HG03575 (cell line): Measurements from ENCODE around the gene ADIPOR2.
"Not testable (repeated sequence)": the region's sequence is repeated elsewhere in the genome, so short reads cannot be mapped to it uniquely, and the experiment has no call there.

ENCODE experiments used
- ATAC-seq: cut with Tn5 transposase; IDR thresholded peaks from one replicate; pipeline ENCODE4 v1.9.1; 2021; ENCODE audit not compliant: unreplicated experiment, insufficient number of reproducible peaks, low FRiP score; ENCODE audit errors: extremely low read depth

The ADIPOR2 gene

DNA sequence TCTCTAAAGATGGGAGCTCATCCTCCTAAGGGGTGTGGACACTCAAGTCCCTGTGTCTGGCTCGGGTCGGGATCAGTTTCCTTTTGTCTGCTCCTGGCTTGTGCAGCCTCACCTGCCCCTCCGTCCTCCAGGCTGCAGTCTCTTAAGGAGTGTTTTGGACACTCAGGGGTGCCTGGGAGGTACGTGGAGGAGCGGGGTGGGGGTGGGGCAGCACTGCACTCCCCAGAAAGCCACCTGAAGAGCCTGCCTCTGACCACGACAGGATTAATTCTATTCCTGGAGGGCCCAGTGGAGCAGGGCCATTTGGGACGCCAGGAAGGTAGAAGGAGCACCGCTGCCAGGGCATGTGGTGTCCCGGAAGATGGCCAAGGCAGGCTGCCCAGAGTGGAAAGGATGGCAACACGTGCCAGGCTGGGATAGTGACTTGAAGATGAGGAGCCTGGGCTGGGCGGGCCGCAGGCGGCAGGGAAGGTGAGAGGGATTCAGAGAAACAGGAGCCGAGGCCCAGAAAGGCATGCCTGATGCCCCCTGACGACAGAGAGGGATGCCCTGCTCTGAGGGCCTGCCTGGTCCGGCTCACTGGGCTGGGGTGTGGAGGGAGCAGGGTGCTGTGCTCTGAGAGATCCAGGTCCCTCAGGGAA lies 114.7 kb downstream of the ADIPOR2 start:
- ATAC-seq, result no peak

- ATAC-seq, result no peak
Measured at GRCh38 chr12:1806301-1807086, 115.6 kb downstream of the ADIPOR2 start.

- ATAC-seq, result no peak
Measured at GRCh38 chr12:1807087-1807860, 116.4 kb downstream of the ADIPOR2 start.

DNA sequence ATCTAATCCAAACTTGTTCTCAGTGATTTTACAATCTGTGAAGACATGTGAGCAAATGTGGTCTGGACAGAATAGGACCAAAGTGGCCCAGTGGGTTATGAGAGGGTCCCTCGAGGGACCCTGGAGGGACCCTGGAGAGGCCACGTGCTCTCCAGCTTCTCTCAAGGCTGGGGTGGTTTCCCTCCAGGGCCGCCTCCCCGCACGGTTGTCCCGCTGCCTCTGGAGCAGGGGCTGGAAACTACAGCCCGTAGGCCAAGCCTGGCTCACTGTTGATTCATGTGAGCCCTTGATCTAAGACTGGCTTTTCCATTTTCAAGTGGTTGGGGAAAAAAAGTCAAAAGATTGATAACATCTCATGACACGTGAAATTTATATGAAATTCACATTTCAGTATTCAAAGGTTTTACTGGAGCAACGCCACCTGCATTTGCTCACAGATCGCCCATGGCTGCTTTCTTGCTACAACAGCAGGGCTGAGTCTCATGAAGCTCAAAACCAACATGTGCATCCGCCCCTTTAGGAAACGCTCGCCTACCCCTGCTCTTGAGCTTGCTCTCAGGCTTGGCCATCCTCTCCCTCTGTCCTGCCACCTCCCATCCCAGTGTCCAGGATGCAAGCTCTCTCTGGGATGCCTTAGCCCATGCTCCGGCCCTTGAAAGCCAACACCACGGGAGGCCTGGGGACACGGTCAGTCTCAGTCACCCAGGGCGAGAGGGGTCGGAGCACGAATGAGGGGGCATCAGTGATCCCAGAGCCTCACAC lies 117.3 kb downstream of the ADIPOR2 start:
- no peak for ATAC-seq

DNA sequence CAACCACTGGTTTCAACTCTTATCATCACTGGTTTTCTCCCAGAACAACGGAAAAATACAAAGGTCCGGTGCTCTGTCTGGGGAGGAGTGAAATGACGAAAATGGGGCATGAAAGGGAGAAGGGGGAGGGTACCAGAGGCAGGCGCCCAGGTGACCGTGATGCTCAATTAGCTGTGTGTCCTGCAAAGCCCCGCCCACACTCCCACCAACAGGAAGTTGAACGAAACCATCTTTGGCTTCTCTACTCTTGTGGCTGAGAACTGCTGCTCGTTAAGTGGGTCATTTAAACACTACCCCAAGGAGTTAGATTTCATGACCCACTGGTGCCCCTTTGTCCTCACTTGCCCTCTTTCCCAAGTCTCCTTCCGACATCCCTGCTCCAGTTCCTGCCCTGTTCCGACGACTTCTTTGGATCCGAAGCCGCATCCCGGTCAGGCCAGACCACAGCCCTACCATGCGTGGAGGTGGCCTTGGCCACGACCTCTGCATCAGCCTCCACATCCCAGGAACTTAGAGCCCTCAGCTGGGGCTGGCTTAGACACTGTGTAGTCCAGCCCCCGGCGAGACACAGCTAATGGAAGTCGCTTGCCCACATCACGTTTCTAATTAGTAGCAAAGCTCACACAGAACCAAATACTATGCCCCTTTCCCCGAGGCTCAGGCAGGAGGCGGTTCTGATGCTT lies 118.1 kb downstream of the ADIPOR2 start:
- no peak for ATAC-seq

GRCh38 chr12:1809591-1810190 lies 118.8 kb downstream of the ADIPOR2 start:
- no peak for ATAC-seq

DNA sequence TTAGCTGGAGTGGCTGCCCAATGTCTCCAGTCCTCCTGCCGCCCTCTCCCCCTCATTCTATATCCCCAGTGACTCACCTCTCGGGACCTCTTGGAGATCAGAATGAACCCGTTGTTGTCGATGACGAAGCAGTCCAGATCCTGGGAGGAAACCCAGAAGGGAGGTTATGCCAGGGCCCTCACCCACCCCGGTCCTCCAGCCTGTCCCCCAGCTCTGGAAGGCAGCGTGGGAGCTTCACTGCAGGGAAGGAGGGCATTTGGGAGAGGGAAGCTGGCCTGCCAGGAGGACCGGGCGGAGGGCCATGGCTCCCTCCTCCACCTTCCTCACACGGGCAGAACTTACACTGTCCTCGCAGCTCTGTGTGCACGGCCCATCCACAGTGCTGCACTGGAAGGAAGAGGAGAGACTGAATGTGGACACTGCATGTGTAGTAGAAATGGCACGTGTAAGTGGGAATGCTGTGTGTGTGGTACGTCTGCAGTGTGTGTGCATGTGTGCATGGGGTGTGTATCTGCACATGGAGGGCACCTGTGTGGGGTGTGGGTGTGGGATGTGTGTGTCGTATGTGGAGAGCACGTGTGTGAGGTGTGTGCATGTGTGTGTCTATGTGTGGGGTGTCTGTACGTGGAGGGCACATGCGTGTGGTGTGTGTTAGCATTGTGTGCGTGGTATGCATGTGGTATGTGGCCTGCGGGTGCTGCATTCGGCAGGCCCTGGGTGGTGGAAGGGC lies 119.5 kb downstream of the ADIPOR2 start:
- no peak for ATAC-seq

- ATAC-seq, result no peak
Measured at GRCh38 chr12:1810931-1811280, 120.0 kb downstream of the ADIPOR2 start.

DNA sequence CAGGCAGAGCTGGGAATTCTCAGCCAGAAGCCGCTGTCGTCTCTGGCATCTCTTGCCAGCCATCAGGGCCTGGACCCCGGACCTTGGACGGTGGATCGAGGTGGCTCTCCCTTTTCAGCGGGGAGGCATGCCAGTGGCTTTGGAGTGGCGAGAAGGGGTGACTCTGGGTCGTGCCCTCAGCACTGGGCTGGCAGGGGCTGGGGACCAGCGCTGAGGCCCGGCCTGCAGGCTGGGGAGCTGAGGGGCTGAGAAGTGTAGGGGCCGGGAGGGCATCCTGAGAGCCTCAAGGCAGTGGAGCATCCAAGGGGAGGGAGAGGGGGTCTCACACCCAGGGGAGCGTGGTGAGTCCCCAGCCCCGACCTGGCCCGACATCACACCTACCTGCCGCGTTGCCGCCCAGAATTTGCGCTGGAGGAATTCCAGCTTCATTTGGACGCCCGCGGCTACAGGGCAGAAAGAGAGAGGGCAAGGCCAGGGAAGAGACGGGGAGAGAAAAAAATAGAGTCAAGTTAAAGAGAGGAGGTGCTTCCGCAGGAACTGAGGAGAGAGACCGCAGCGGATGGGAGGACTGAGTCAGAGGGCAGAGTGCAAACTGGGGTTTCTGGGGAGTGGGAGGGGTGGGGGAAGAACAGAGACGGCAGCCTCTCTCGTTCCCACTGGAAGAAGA lies 120.5 kb downstream of the ADIPOR2 start:
- ATAC-seq, result no peak

GRCh38 chr12:1811948-1812291 lies 121.0 kb downstream of the ADIPOR2 start:
- no peak for ATAC-seq

DNA sequence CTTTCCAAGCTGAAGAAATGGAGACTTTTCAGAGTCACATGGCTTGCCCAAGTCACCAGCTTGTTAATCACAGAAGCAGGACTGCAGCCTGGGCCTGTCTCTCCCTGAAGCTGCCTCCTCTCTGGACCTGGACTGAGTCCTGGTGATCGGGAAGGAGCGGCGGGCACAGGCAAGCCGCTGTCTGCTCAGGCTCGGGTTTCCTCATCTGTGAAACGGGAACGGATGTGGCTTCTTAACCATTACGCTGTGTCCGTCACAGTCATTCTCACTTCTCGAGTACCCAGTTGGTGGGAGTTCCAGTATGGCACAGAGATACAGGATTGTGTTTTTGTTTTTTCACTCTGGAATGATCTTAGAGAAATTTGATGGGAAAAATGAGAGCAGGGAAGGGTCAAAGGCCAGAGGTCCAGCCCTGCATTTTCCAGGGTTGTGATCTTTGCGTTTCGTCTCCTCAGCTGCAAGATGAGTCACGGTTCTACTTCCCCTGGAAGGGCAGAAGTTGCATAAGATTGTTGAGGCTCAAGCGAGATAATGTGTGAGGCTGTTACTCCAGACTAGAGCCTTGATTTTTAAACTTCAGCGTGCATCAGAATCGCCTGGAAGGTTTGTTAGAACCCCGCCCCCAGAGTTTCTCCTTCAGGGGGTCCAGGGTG lies 121.9 kb downstream of the ADIPOR2 start:
- ATAC-seq, result no peak

GRCh38 chr12:1814266-1814665 lies 123.4 kb downstream of the ADIPOR2 start:
- ATAC-seq, result no peak

DNA sequence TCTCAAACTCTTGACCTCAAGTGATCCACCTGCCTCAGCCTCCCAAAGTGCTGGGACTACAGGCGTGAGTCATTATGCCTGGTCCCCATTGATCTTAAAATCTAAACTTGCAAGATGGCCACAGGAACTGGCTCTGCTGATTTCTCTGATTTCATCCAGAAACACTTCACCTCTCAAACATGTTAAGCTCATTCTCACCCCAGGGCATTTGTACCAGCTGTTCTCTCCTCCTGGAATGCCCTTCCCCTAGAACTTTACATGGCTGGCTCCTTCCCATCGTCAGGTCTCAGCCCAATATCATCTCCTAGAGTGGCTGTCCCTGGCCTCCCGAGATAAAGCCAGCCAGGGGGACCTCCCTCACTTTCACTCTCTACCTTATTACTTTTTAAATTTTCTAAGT lies 124.2 kb downstream of the ADIPOR2 start:
- no peak for ATAC-seq

GRCh38 chr12:1815814-1816729 lies 125.2 kb downstream of the ADIPOR2 start:
- ATAC-seq, result no peak

GRCh38 chr12:1816730-1817348 lies 126.0 kb downstream of the ADIPOR2 start:
- ATAC-seq, result no peak

- ATAC-seq, result not testable (repeated sequence)
Measured at GRCh38 chr12:1817928-1818327, 127.1 kb downstream of the ADIPOR2 start.
